ENCODE measurements around the gene GALNT10. TPM values are rescaled to one million over a fixed set of nuclear protein-coding genes. Genes with fewer than 3 reads are reported as not detected.

GALNT10 gene
- polyA plus RNA-seq, 1 of the 3 experiments (the other 2 are of a cell fraction): 56.3 TPM

- Histone ChIP-seq H3K36me3 (replicated peaks in 1 of 2; ENCODE audit: control insufficient read depth in 1 of 2, insufficient read depth in 2 of 2, low read length in 1 of 2) (peaks cover 28 to 38% of the 10 kb centered on the region in 2 experiments), H3K9me3 (no peaks in the 10 kb centered on the region), H2AFZ (ENCODE audit: low read depth) (no peak overlapping the region), H3K27ac (ENCODE audit: low read depth in 2 of 2, low read length in 1 of 2) (no peak overlapping the region), H3K4me2 (no peak overlapping the region), H3K4me3 (ENCODE audit: low read depth in 2 of 2, low read length in 1 of 2) (no peak overlapping the region), H3K79me2 (ENCODE audit: insufficient read depth) (no peaks in the 10 kb centered on the region), H3K9ac (no peak overlapping the region), H4K20me1 (ENCODE audit: insufficient read depth) (no peaks in the 10 kb centered on the region), H3K4me1 (ENCODE audit: control insufficient read depth in 1 of 2, insufficient read depth in 2 of 2, low read depth in 1 of 2, low read length in 1 of 2) (no peaks in the 10 kb centered on the region), H3K9me2 (no peaks in the 10 kb centered on the region), H3F3A (replicated peaks; ENCODE audit: insufficient read depth) (no peaks in the 10 kb centered on the region), H3K27me3 (ENCODE audit: insufficient read depth) (no peaks in the 10 kb centered on the region)
- ChIA-PET CTCF (interaction anchor here (2.9 kb wide), 1 partner anchor 14 kb away, joined by 10 read pairs; no protein-coding TSS in a partner anchor), POLR2A (no interaction called here)
- TF ChIP-seq CTCF (IDR thresholded peaks at IDR 0.05): no peak
- no peak for TF ChIP-seq RAD21 (IDR thresholded peaks at IDR 0.05; ENCODE audit: low read length)
- TF ChIP-seq IRF3 (IDR thresholded peaks at IDR 0.05; ENCODE audit: low read depth, low read length): no peak
- TF ChIP-seq FOXM1 (IDR thresholded peaks at IDR 0.05; ENCODE audit: low read depth): no peak
- DNase-seq: no peak
- WGBS (ENCODE audit: low lambda C conversion rate): 100% methylated on average over 1 of the region's 2 CpGs
These were observed 201.3 kb downstream of the GALNT10 start for GRCh38 chr5:154391788-154392187.

GRCh38 chr5:154393850-154394249 is 203.3 kb downstream of the GALNT10 start:
- Histone ChIP-seq H3F3A (replicated peaks; ENCODE audit: insufficient read depth) (no peaks in the 10 kb centered on the region), H2AFZ (ENCODE audit: low read depth) (no peak overlapping the region), H3K9me2 (no peaks in the 10 kb centered on the region), H3K4me3 (ENCODE audit: low read depth in 2 of 2, low read length in 1 of 2) (no peak overlapping the region), H3K79me2 (ENCODE audit: insufficient read depth) (no peaks in the 10 kb centered on the region), H3K4me2 (no peak overlapping the region), H4K20me1 (ENCODE audit: insufficient read depth) (no peaks in the 10 kb centered on the region), H3K9me3 (no peaks in the 10 kb centered on the region), H3K4me1 (ENCODE audit: control insufficient read depth in 1 of 2, insufficient read depth in 2 of 2, low read depth in 1 of 2, low read length in 1 of 2) (peaks cover 0 to 17% of the 10 kb centered on the region in 2 experiments; a peak in 1 of 4 replicates), H3K9ac (no peak overlapping the region), H3K27ac (ENCODE audit: low read depth in 2 of 2, low read length in 1 of 2) (no peak overlapping the region), H3K36me3 (replicated peaks in 1 of 2; ENCODE audit: control insufficient read depth in 1 of 2, insufficient read depth in 2 of 2, low read length in 1 of 2) (peaks cover 25 to 34% of the 10 kb centered on the region in 2 experiments), H3K27me3 (ENCODE audit: insufficient read depth) (no peaks in the 10 kb centered on the region)
- no peak for DNase-seq
- ChIA-PET POLR2A (no interaction called here), CTCF (interaction anchor here (1.2 kb wide), 1 partner anchor 22 kb away, joined by 3 read pairs; no protein-coding TSS in a partner anchor)
- TF ChIP-seq JUND (IDR thresholded peaks at IDR 0.05) (no peak), EP300 (IDR thresholded peaks at IDR 0.05; ENCODE audit: borderline replicate concordance in 1 of 2, low read depth in 1 of 2, low read length in 1 of 2) (no peak), USF2 (IDR thresholded peaks at IDR 0.05; ENCODE audit: borderline replicate concordance, low read depth, low read length) (no peak), RAD21 (IDR thresholded peaks at IDR 0.05; ENCODE audit: low read length) (no peak), EZH2phosphoT487 (IDR thresholded peaks at IDR 0.05; ENCODE audit: borderline replicate concordance, low read depth) (no peak), FOSL2 (IDR thresholded peaks at IDR 0.05; ENCODE audit: borderline replicate concordance, low read depth) (no peak)
- 94% methylated on average over 3 of the region's 3 CpGs for WGBS (ENCODE audit: low lambda C conversion rate)
